ENCODE measurements around the gene IRF8. TPM values are rescaled to one million over a fixed set of nuclear protein-coding genes. Genes with fewer than 3 reads are reported as not detected.

The IRF8 gene
- polyA plus RNA-seq, 1 experiment: not detected

DNA sequence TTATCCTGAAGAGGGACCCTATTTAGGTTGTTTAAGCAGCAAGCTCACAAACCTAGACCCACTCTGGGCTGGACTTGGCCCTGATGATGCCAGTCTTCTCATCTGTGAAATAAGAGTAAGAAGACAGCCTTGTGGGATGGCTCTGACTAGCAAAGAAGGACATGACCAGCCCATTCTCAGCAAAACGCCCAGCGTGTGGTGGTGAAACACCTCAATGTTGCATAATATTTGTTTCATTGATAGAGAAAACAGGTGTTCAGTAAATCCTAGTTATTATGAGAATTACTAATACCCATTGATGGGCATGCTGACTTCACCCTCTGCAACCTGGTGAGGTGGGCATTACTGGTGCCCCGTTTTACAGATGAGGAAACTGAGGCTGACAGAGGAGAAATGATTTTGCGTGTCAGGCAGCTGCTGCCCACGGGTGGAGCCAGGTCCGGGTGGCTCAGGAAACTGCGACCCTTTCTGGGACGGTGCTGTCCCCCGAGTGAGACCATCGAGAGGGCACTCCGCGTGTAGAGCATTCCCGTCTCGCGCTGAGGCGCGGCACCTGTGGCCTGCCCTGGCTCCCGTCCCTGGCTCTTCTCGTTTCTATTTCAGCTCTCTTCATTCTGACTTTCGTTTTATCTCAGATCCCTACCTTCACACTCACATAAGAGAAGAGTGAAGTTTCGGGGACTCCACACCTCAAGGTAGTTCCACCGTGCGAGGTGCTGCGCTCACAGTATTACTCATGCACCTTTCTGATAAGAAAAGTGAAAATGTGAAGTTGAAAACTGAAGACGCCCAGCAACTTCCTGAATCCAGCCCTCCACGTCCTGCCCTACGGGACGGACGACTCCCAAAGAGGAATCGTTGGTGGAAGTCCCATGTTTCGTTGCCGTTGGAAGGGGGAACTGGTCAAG lies 48.5 kb downstream of the IRF8 start:
- Histone ChIP-seq H3K4me3 (ENCODE audit: low read depth, low read length) (no peak overlapping the region), H3K9me3 (ENCODE audit: control insufficient read depth, insufficient read depth, low read length) (no peaks in the 10 kb centered on the region; the same call in 1 of the 2 replicates), H3K27me3 (ENCODE audit: control insufficient read depth, insufficient read depth, low read length) (peaks cover 47% of the 10 kb centered on the region), H3K27ac (ENCODE audit: low read depth, low read length) (no peak overlapping the region)
- ChIA-PET POLR2A (no interaction called here), CTCF (no interaction called here)
- DNase-seq (ENCODE audit: low read depth, low spot score): no peak
- TF ChIP-seq, protein P1, sequence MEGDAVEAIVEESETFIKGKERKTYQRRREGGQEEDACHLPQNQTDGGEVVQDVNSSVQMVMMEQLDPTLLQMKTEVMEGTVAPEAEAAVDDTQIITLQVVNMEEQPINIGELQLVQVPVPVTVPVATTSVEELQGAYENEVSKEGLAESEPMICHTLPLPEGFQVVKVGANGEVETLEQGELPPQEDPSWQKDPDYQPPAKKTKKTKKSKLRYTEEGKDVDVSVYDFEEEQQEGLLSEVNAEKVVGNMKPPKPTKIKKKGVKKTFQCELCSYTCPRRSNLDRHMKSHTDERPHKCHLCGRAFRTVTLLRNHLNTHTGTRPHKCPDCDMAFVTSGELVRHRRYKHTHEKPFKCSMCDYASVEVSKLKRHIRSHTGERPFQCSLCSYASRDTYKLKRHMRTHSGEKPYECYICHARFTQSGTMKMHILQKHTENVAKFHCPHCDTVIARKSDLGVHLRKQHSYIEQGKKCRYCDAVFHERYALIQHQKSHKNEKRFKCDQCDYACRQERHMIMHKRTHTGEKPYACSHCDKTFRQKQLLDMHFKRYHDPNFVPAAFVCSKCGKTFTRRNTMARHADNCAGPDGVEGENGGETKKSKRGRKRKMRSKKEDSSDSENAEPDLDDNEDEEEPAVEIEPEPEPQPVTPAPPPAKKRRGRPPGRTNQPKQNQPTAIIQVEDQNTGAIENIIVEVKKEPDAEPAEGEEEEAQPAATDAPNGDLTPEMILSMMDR (IDR thresholded peaks at IDR 0.05; ENCODE audit: low read depth, low read length): no peak

- Histone ChIP-seq H3K27ac (ENCODE audit: low read depth, low read length) (no peak overlapping the region), H3K27me3 (ENCODE audit: control insufficient read depth, insufficient read depth, low read length) (peaks cover 51% of the 10 kb centered on the region), H3K9me3 (ENCODE audit: control insufficient read depth, insufficient read depth, low read length) (no peaks in the 10 kb centered on the region; the same call in 1 of the 2 replicates), H3K4me3 (ENCODE audit: low read depth, low read length) (no peak overlapping the region)
- ChIA-PET POLR2A (no interaction called here), CTCF (no interaction called here)
- DNase-seq (ENCODE audit: low read depth, low spot score): no peak
- TF ChIP-seq, protein P1 (IDR thresholded peaks at IDR 0.05; ENCODE audit: low read depth, low read length): no peak
Measured at GRCh38 chr16:85948138-85948509, 49.2 kb downstream of the IRF8 start.

- peaks cover 53% of the 10 kb centered on the region for H3K27me3 ChIP-seq (ENCODE audit: control insufficient read depth, insufficient read depth, low read length)
- TF ChIP-seq, protein P1 (IDR thresholded peaks at IDR 0.05; ENCODE audit: low read depth, low read length): no peak
- no peak overlapping the region for H3K27ac ChIP-seq (ENCODE audit: low read depth, low read length)
- ChIA-PET CTCF (no interaction called here), POLR2A (no interaction called here)
- no peak for DNase-seq (ENCODE audit: low read depth, low spot score)
- no peak overlapping the region for H3K4me3 ChIP-seq (ENCODE audit: low read depth, low read length)
- no peaks in the 10 kb centered on the region; the same call in 1 of the 2 replicates for H3K9me3 ChIP-seq (ENCODE audit: control insufficient read depth, insufficient read depth, low read length)
Measured at GRCh38 chr16:85948616-85949265, 49.8 kb downstream of the IRF8 start.

DNA sequence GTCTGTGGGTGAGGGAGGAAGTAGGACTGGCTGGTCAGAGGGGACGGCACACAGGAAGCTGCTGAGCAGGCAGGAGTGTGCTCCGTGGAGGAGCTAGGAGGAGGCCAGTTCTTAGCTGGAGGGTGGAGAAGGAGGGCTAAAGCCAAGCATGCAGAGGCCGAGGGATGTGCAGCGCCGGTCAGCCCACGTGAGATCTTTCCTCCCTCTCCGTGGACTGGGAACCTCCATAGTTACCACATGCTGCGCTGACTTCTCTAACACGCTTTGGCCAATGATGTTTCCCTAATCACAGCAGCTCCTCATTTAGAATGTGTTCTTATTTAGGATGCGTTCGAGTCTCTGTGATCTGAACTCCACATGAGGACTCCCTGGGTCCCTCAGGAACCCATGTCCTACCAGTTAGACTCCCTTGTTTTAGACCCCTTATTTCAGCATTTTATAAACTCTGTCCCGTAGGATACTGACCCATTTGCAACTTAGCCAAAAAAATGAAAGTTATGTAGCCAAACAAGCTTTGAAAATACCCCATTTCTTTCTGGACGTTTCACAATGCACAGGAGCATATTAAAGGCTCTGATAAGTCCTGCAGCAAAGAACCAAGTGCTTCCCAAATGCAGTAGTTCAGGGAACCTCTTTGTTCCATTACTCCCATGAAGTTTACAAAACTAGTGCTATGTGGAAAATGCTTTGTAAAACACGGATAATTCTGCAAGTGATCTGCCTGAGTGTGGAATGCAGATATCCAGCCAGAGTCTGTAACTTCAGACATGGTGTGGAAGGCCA lies 51.4 kb downstream of the IRF8 start:
- ChIA-PET CTCF (no interaction called here), POLR2A (interaction anchor here (1.1 kb wide), 1 partner anchor 37 kb away, joined by 4 read pairs; no protein-coding TSS in a partner anchor)
- TF ChIP-seq, protein P1 (IDR thresholded peaks at IDR 0.05; ENCODE audit: low read depth, low read length): no peak
- Histone ChIP-seq H3K27me3 (ENCODE audit: control insufficient read depth, insufficient read depth, low read length) (peaks cover 53% of the 10 kb centered on the region), H3K27ac (ENCODE audit: low read depth, low read length) (no peak overlapping the region), H3K4me3 (ENCODE audit: low read depth, low read length) (no peak overlapping the region), H3K9me3 (ENCODE audit: control insufficient read depth, insufficient read depth, low read length) (no peaks in the 10 kb centered on the region; the same call in 1 of the 2 replicates)
- no peak for DNase-seq (ENCODE audit: low read depth, low spot score)
